Measurements from ENCODE around the gene ERVFRD-1. TPM values are rescaled to one million over a fixed set of nuclear protein-coding genes. Genes with fewer than 3 reads are reported as not detected.

ERVFRD-1 gene
- total and polyA plus RNA-seq, 5 donors: 0.05 to 0.09 (median 0.09) TPM; not detected in 2

Other genes starting within 250 kb of the ERVFRD-1 start
- not detected for gene GCM2, start 229.7 kb downstream of the ERVFRD-1 start, total RNA-seq
- gene GCM2, start 229.7 kb downstream of the ERVFRD-1 start, polyA plus RNA-seq: not detected
- under 1 TPM; 0.38 to 0.72 (median 0.48) TPM for gene SYCP2L, start 224.7 kb downstream of the ERVFRD-1 start, total RNA-seq
- 0.48 TPM for gene SYCP2L, start 224.7 kb downstream of the ERVFRD-1 start, polyA plus RNA-seq
- gene ELOVL2, start 67.4 kb downstream of the ERVFRD-1 start, total RNA-seq: 1 to 10 TPM in 2 of 4 donors, under 1 TPM in 2; 0.61 to 1.3 (median 0.97) TPM
- gene ELOVL2, start 67.4 kb downstream of the ERVFRD-1 start, polyA plus RNA-seq: 1.4 TPM
- gene SMIM13, start 17.9 kb downstream of the ERVFRD-1 start, total RNA-seq: 10 to 100 TPM; 10.7 to 14.5 (median 13.5) TPM
- gene SMIM13, start 17.9 kb downstream of the ERVFRD-1 start, polyA plus RNA-seq: 8.1 TPM
- 10 to 100 TPM; 21.8 to 38.0 (median 29.1) TPM for gene NEDD9, start 120.9 kb upstream of the ERVFRD-1 start, total RNA-seq
- 20.9 TPM for gene NEDD9, start 120.9 kb upstream of the ERVFRD-1 start, polyA plus RNA-seq